Suprapubic skin (tissue), 4 donors: ENCODE data around the gene SEC61A1. TPM values are rescaled to one million over a fixed set of nuclear protein-coding genes. Genes with fewer than 3 reads are reported as not detected.

ENCODE experiments used
- DNase-seq, 2 donors: peaks; one replicate each; pipeline ENCODE4 v3.0.0-alpha.2; 2019; ENCODE audit warnings: low spot score in 2 of 2
- H3K27ac ChIP-seq: fragments of 200-600 bp; sonication (generic); one replicate; pipeline ENCODE4 v1.5.1; 2019
- H3K27me3 ChIP-seq: fragments of 200-600 bp; sonication (generic); one replicate; pipeline ENCODE4 v1.5.1; 2019
- H3K36me3 ChIP-seq: fragments of 200-600 bp; sonication (generic); one replicate; pipeline ENCODE4 v1.5.1; 2019
- H3K4me1 ChIP-seq: fragments of 200-600 bp; sonication (generic); one replicate; pipeline ENCODE4 v1.5.1; 2019
- H3K4me3 ChIP-seq: fragments of 200-600 bp; sonication (generic); one replicate; pipeline ENCODE4 v1.5.1; 2019; ENCODE audit warnings: mild to moderate bottlenecking
- H3K9me3 ChIP-seq: fragments of 200-600 bp; sonication (generic); one replicate; pipeline ENCODE4 v1.5.1; 2019
- EP300 ChIP-seq: sonication (generic); formaldehyde crosslinking; IDR thresholded peaks from one replicate; pipeline ENCODE4 v1.6.1; 2017; ENCODE audit warnings: antibody characterized with exemption
- POLR2A ChIP-seq, 2 donors: fragments of 450-650 bp; IDR thresholded peaks; one replicate each; pipeline ENCODE4 v1.6.1; 2017; ENCODE audit warnings: antibody characterized with exemption in 2 of 2, mild to moderate bottlenecking in 2 of 2, moderate library complexity in 2 of 2
- POLR2AphosphoS5 ChIP-seq, 3 donors: sonication (generic); formaldehyde crosslinking; IDR thresholded peaks; one replicate each; pipeline ENCODE4 v1.6.1; 2017; ENCODE audit warnings: antibody characterized with exemption in 3 of 3
- WGBS: methylation state at CpG from one replicate; pipeline ENCODE4 v1.1.5; 2018; 5-methylcytosine and 5-hydroxymethylcytosine counted together
- total RNA-seq, 4 donors: library from RNA; depleted of rRNA; stranded (reverse); fragments of >200 nt; gene quantifications; one replicate each; pipeline ENCODE4 v1.1.0, GENCODE V29; 2016
- TF ChIP-seq, protein P1 (sequence below), 2 donors: fragments of 200-600 bp in 1 of 2; fragments of 450-650 bp in 1 of 2; sonication (generic) in 1 of 2; IDR thresholded peaks; one replicate each; pipeline ENCODE4 v1.5.1; 2016 to 2019; ENCODE audit warnings: antibody characterized with exemption in 2 of 2, mild to moderate bottlenecking in 1 of 2, moderate library complexity in 1 of 2

The SEC61A1 gene
- total RNA-seq, 4 donors from 2014 or later = 83.5 to 132 (median 124) TPM

DNA sequence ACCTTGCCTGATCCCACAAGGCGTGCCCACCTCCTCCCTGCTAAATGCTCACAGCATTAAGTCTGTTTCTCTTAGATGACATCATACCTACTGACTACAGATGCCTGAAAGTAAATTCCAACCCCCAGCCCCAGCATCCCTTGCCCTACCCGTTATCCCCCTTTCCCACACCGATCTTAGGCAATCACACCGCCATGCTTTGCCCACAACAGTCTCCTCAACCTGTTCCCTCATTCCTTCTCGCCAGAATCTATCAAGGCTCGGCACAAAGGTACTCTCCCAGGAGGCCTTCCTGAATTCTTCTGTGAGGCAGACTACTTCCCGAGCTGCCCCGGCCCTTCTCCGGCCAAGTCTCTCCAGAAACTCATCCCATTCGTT is 789 bp upstream of the SEC61A1 start:
- H3K9me3 ChIP-seq = no peaks in the 10 kb centered on the region
- H3K27me3 ChIP-seq = no peaks in the 10 kb centered on the region
- peak overlapping the region; percentile 97 for H3K27ac ChIP-seq
- H3K36me3 ChIP-seq = peaks cover 17% of the 10 kb centered on the region
- 14% methylated on average over 10 of the region's 10 CpGs for WGBS
- TF ChIP-seq POLR2AphosphoS5 (IDR thresholded peaks at IDR 0.05) (no peak), POLR2A (IDR thresholded peaks at IDR 0.05) (no peak), EP300 (no peak)
- TF ChIP-seq, protein P1, sequence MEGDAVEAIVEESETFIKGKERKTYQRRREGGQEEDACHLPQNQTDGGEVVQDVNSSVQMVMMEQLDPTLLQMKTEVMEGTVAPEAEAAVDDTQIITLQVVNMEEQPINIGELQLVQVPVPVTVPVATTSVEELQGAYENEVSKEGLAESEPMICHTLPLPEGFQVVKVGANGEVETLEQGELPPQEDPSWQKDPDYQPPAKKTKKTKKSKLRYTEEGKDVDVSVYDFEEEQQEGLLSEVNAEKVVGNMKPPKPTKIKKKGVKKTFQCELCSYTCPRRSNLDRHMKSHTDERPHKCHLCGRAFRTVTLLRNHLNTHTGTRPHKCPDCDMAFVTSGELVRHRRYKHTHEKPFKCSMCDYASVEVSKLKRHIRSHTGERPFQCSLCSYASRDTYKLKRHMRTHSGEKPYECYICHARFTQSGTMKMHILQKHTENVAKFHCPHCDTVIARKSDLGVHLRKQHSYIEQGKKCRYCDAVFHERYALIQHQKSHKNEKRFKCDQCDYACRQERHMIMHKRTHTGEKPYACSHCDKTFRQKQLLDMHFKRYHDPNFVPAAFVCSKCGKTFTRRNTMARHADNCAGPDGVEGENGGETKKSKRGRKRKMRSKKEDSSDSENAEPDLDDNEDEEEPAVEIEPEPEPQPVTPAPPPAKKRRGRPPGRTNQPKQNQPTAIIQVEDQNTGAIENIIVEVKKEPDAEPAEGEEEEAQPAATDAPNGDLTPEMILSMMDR (IDR thresholded peaks at IDR 0.05) = no peak
- peaks cover 42% of the 10 kb centered on the region for H3K4me1 ChIP-seq
- DNase-seq = no peak
- H3K4me3 ChIP-seq = peak overlapping the region; percentile 99

- H3K4me1 ChIP-seq = peaks cover 42% of the 10 kb centered on the region
- 1% methylated on average over 10 of the region's 33 CpGs for WGBS
- H3K36me3 ChIP-seq = peaks cover 27% of the 10 kb centered on the region
- no peaks in the 10 kb centered on the region for H3K27me3 ChIP-seq
- peak overlapping the region; percentile 97 for H3K27ac ChIP-seq
- peak overlapping the region; percentile 99 for H3K4me3 ChIP-seq
- no peak for DNase-seq
- H3K9me3 ChIP-seq = no peaks in the 10 kb centered on the region
- TF ChIP-seq EP300 (no peak), POLR2AphosphoS5 (IDR thresholded peaks at IDR 0.05) (no peak), POLR2A (IDR thresholded peaks at IDR 0.05) (no peak)
- TF ChIP-seq, protein P1 (IDR thresholded peaks at IDR 0.05) = no peak
These were observed 536 bp downstream of the SEC61A1 start for GRCh38 chr3:128052595-128053351.

- Histone ChIP-seq H3K4me1 (peaks cover 42% of the 10 kb centered on the region), H3K9me3 (no peaks in the 10 kb centered on the region), H3K27ac (no peak overlapping the region), H3K36me3 (peaks cover 35% of the 10 kb centered on the region), H3K27me3 (no peaks in the 10 kb centered on the region), H3K4me3 (peak overlapping the region; percentile 99)
- no peak for DNase-seq
- WGBS = 63% methylated on average over 6 of the region's 6 CpGs
- TF ChIP-seq POLR2AphosphoS5 (IDR thresholded peaks at IDR 0.05) = no peak
- TF ChIP-seq, protein P1 (IDR thresholded peaks at IDR 0.05) = no peak
- no peak for TF ChIP-seq POLR2A (IDR thresholded peaks at IDR 0.05)
- TF ChIP-seq EP300 = no peak
These were observed 1.4 kb downstream of the SEC61A1 start for GRCh38 chr3:128053614-128054013.

GRCh38 chr3:128054367-128054766 is 2.1 kb downstream of the SEC61A1 start:
- peaks cover 42% of the 10 kb centered on the region for H3K4me1 ChIP-seq
- H3K9me3 ChIP-seq = no peaks in the 10 kb centered on the region
- 51% methylated on average over 3 of the region's 3 CpGs for WGBS
- no peak overlapping the region for H3K27ac ChIP-seq
- H3K4me3 ChIP-seq = peak overlapping the region; percentile 99
- H3K27me3 ChIP-seq = no peaks in the 10 kb centered on the region
- TF ChIP-seq EP300 = no peak
- no peak for TF ChIP-seq POLR2AphosphoS5 (IDR thresholded peaks at IDR 0.05)
- TF ChIP-seq, protein P1 (IDR thresholded peaks at IDR 0.05) = no peak
- TF ChIP-seq POLR2A (IDR thresholded peaks at IDR 0.05) = no peak
- no peak for DNase-seq
- peaks cover 43% of the 10 kb centered on the region for H3K36me3 ChIP-seq

DNA sequence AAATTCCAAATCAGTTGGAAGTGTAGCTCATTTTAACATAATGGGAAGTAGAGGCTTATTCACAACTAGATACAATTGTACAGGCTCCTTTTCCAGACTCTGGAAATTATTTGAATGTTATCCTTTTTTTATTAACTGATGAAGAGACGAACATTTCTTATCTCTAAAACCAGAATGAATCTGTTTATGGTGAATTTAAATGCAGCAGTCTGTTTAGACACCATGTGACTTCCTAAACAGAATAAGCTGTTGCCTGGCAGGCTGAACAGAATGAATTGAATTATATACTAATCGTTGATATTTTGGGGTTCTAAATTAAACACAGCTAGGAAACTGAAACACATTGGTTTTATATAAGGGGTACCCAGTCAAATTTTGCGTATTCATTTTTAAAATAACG is 4.0 kb downstream of the SEC61A1 start:
- H3K27ac ChIP-seq = no peak overlapping the region
- DNase-seq = no peak
- 81% methylated on average over 4 of the region's 4 CpGs for WGBS
- H3K36me3 ChIP-seq = peaks cover 61% of the 10 kb centered on the region
- H3K4me1 ChIP-seq = peaks cover 38% of the 10 kb centered on the region
- H3K9me3 ChIP-seq = no peaks in the 10 kb centered on the region
- H3K4me3 ChIP-seq = no peak overlapping the region
- no peaks in the 10 kb centered on the region for H3K27me3 ChIP-seq
- TF ChIP-seq POLR2A (IDR thresholded peaks at IDR 0.05) (no peak), EP300 (no peak), POLR2AphosphoS5 (IDR thresholded peaks at IDR 0.05) (no peak)
- TF ChIP-seq, protein P1 (IDR thresholded peaks at IDR 0.05) = no peak
